SH-SY5Y (cell line): Measurements from ENCODE around the gene NAP1L5.

Source experiments
- GATA2 ChIP-seq: IDR thresholded peaks from 2 replicates; pipeline ENCODE4 v1.6.1; 2011; ENCODE audit warnings: mild to moderate bottlenecking, low read depth, low read length
- GATA3 ChIP-seq: IDR thresholded peaks from 2 replicates; pipeline ENCODE4 v1.6.1; 2011; ENCODE audit warnings: low read depth, mild to moderate bottlenecking, low read length, moderate library complexity

- TF ChIP-seq GATA3 = no peak
- no peak for TF ChIP-seq GATA2
Measured at GRCh38 chr4:88743696-88744095, 46.1 kb upstream of the NAP1L5 start.
